Adrenal gland (tissue), 5 donors: ENCODE data around the gene TUFM.

Experiments used
- POLR2A ChIP-seq, 2 donors: fragments of 450-650 bp; IDR thresholded peaks; one replicate each; pipeline ENCODE4 v1.6.1; 2017; ENCODE audit warnings: antibody characterized with exemption in 2 of 2, mild to moderate bottlenecking in 2 of 2, moderate library complexity in 1 of 2
- TF ChIP-seq, protein P1 (sequence below), 6 experiments: fragments of 450-650 bp in 4 of 6; fragments of 200-600 bp in 2 of 6; sonication (generic) in 1 of 6; IDR thresholded peaks; 1 replicate in 5 of 6; 2 replicates in 1 of 6; pipeline versions ENCODE4 v1.5.1 to v1.8.0; 2016 to 2021; ENCODE audit warnings: antibody characterized with exemption in 6 of 6, mild to moderate bottlenecking in 2 of 6, moderate library complexity in 1 of 6
- donor health status: DM: no; HTN: no; CAD: no.

DNA sequence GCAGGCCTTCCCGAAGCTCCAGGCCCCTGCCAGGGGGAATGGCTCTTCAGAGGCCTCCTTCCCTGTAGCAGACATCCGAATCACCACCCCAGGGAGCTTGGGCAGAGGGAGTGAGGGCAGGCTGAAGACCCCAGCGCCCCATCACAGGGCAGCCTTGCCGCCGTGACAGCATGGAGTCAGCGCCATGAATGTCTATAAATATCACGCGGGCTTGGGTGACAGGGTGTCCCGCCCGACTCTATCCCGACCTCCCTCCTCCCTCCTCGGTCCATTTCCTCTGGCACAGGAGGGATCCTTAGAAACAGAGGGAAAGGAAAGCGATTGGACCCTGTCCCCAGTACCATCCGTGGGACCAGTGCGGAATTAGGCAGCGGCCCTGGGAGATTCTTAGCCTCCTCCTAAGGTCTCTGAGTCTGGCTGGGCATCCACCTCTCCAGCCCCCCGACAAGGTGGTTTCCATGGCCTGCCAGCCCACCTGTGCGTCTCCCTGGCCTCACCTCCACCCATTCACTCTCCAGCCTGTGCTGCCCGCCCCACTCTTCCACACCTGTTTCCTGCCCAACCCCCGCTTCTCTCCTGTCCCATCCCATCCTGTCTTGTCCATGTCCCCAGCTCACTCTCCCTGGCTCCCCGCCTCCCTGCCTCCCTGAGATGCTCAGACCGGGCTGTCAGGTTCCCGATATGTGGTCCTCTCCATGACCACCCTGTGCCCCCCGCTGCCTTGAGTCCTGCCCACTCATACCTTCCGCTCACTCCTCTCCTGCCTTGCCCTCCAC, 37.3 kb upstream of the TUFM start:
- TF ChIP-seq, protein P1, sequence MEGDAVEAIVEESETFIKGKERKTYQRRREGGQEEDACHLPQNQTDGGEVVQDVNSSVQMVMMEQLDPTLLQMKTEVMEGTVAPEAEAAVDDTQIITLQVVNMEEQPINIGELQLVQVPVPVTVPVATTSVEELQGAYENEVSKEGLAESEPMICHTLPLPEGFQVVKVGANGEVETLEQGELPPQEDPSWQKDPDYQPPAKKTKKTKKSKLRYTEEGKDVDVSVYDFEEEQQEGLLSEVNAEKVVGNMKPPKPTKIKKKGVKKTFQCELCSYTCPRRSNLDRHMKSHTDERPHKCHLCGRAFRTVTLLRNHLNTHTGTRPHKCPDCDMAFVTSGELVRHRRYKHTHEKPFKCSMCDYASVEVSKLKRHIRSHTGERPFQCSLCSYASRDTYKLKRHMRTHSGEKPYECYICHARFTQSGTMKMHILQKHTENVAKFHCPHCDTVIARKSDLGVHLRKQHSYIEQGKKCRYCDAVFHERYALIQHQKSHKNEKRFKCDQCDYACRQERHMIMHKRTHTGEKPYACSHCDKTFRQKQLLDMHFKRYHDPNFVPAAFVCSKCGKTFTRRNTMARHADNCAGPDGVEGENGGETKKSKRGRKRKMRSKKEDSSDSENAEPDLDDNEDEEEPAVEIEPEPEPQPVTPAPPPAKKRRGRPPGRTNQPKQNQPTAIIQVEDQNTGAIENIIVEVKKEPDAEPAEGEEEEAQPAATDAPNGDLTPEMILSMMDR (IDR thresholded peaks at IDR 0.05): no peak
- no peak for TF ChIP-seq POLR2A (IDR thresholded peaks at IDR 0.05)
